Neural cell (in vitro differentiated cells): Measurements from ENCODE around the gene OSBPL1A. TPM values are rescaled to one million over a fixed set of nuclear protein-coding genes. Genes with fewer than 3 reads are reported as not detected.

Experiments used
- H2AFZ ChIP-seq: fragments of 200-600, 300-800 bp; sonication (generic), shearing (Covaris generic); 2 replicates; pipeline ENCODE4 v1.6.0; 2014; ENCODE audit warnings: low read depth, mild to moderate bottlenecking, antibody characterized with exemption, low read length, moderate library complexity
- H3F3A ChIP-seq: fragments of 200-600 bp; shearing (Covaris generic); 2 replicates; pipeline ENCODE4 v1.6.1; 2016; ENCODE audit warnings: mild to moderate bottlenecking, moderate library complexity, mixed read lengths, antibody characterized with exemption, low read length; ENCODE audit not compliant: insufficient read depth, poor library complexity, severe bottlenecking
- H3K27ac ChIP-seq: fragments of 200-600, 300-800 bp; sonication (generic), shearing (Covaris generic); 2 replicates; pipeline ENCODE4 v1.5.1; 2014; ENCODE audit warnings: mild to moderate bottlenecking, low read length, moderate library complexity
- H3K27me3 ChIP-seq: fragments of 300-800, 200-600 bp; sonication (generic), shearing (Covaris generic); 2 replicates; pipeline ENCODE4 v1.6.0; 2014; ENCODE audit warnings: mild to moderate bottlenecking, low read depth, low read length, moderate library complexity; ENCODE audit not compliant: insufficient read depth
- H3K36me3 ChIP-seq: fragments of 300-800, 200-600 bp; sonication (generic), shearing (Covaris generic); 2 replicates; pipeline ENCODE4 v1.5.1; 2014; ENCODE audit warnings: mild to moderate bottlenecking, antibody characterized with exemption, low read length, moderate library complexity; ENCODE audit not compliant: insufficient read depth
- H3K4me2 ChIP-seq: fragments of 300-800, 200-600 bp; sonication (generic), shearing (Covaris generic); 2 replicates; pipeline ENCODE4 v1.6.0; 2014; ENCODE audit warnings: mild to moderate bottlenecking, low read length
- H3K4me3 ChIP-seq: fragments of 300-800, 200-600 bp; sonication (generic), shearing (Covaris generic); 2 replicates; pipeline ENCODE4 v1.5.1; 2014; ENCODE audit warnings: mild to moderate bottlenecking, low read length, moderate library complexity
- H3K79me2 ChIP-seq: fragments of 200-600 bp; shearing (Covaris generic); replicated peaks from 2 replicates; pipeline ENCODE4 v1.6.0; 2014; ENCODE audit warnings: mild to moderate bottlenecking, low read length, moderate library complexity; ENCODE audit not compliant: insufficient read depth
- H3K9ac ChIP-seq: fragments of 300-800, 200-600 bp; sonication (generic), shearing (Covaris generic); 2 replicates; pipeline ENCODE4 v1.6.1; 2016; ENCODE audit warnings: mild to moderate bottlenecking, low read length, mixed read lengths
- H3K9me2 ChIP-seq: fragments of 200-600 bp; shearing (Covaris generic); 2 replicates; pipeline ENCODE4 v1.6.1; 2016; ENCODE audit warnings: mild to moderate bottlenecking, low read length, mixed read lengths; ENCODE audit not compliant: insufficient read depth
- H3K9me3 ChIP-seq: fragments of 200-600, 300-800 bp; sonication (generic), shearing (Covaris generic); 2 replicates; pipeline ENCODE4 v1.6.1; 2016; ENCODE audit warnings: mild to moderate bottlenecking, mixed run types, low read length, moderate library complexity, mixed read lengths
- H4K20me1 ChIP-seq: fragments of 200-600 bp; shearing (Covaris generic); 2 replicates; pipeline ENCODE4 v1.6.1; 2016; ENCODE audit warnings: mild to moderate bottlenecking, mixed run types; ENCODE audit not compliant: insufficient read depth
- EP300 ChIP-seq: fragments of 450-650 bp; conservative IDR thresholded peaks from 2 replicates; pipeline ENCODE4 v1.6.1; 2014; ENCODE audit warnings: antibody characterized with exemption, mild to moderate bottlenecking, moderate library complexity; ENCODE audit not compliant: poor library complexity, severe bottlenecking
- EZH2 ChIP-seq: fragments of 200-600, 300-800 bp; shearing (Covaris generic), sonication (generic); IDR thresholded peaks from 2 replicates; pipeline ENCODE4 v1.6.1; 2014; ENCODE audit warnings: antibody characterized with exemption, low read length, borderline replicate concordance, mild to moderate bottlenecking; ENCODE audit not compliant: insufficient read depth, poor library complexity, severe bottlenecking
- MXI1 ChIP-seq: fragments of 450-650 bp; conservative IDR thresholded peaks from 2 replicates; pipeline ENCODE4 v1.6.1; 2014; ENCODE audit warnings: antibody characterized with exemption, mild to moderate bottlenecking; ENCODE audit not compliant: poor library complexity, severe bottlenecking
- POLR2AphosphoS5 ChIP-seq: IDR thresholded peaks from 2 replicates; pipeline ENCODE4 v1.6.1; 2012
- RAD21 ChIP-seq: fragments of 450-650 bp; conservative IDR thresholded peaks from 2 replicates; pipeline ENCODE4 v1.6.1; 2014; ENCODE audit warnings: antibody characterized with exemption, mild to moderate bottlenecking, moderate library complexity
- SMC3 ChIP-seq: fragments of 450-650 bp; conservative IDR thresholded peaks from 2 replicates; pipeline ENCODE4 v1.6.1; 2014; ENCODE audit warnings: antibody characterized with exemption, mild to moderate bottlenecking, moderate library complexity; ENCODE audit not compliant: poor library complexity
- TAF1 ChIP-seq: IDR thresholded peaks from 2 replicates; pipeline ENCODE4 v1.6.1; 2012; ENCODE audit warnings: low read depth
- polyA plus RNA-seq: library from polyadenylated mRNA; depleted of rRNA; stranded (reverse); fragments of >200 nt; gene quantifications from 2 replicates; pipeline ENCODE4 v1.2.3, GENCODE V29; 2014
- TF ChIP-seq, protein P1 (sequence below): fragments of 450-650 bp; IDR thresholded peaks from 2 replicates; pipeline ENCODE4 v1.5.1; 2014; ENCODE audit warnings: antibody characterized with exemption, mild to moderate bottlenecking, moderate library complexity; ENCODE audit not compliant: poor library complexity, severe bottlenecking
- TF ChIP-seq, protein P2 (sequence below): IDR thresholded peaks from 2 replicates; pipeline ENCODE4 v1.6.1; 2012; ENCODE audit warnings: borderline replicate concordance

OSBPL1A gene
- polyA plus RNA-seq, 1 donor from 2014 or later = 24.9 TPM

DNA sequence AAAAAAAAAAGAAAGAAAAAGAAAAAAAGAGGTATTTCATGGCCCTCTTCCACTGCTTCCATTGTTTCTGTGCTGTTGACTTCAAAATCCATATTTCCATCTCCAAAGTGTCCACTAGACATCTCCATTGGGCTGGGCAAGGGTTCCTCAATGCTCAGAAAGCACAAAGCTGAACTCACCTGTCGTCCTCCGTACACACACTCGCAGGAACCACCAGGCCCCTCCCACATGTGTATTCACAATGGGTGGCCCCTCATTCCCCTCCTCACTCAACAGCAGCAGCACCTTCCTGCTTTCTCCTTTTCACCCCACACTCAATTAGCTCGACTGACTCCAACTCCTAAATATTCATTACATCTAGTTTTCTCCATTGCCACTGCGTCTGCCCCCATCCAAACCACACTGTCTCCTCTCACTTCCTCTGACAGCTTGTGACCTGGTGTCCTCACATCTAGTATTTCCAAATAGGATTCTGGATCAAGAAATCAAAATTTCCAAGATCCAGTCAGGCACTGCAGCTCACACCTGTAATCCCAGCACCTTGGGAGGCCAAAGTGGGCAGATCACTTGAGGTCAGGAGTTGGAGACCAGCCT, 25.2 kb downstream of the OSBPL1A start:
- Histone ChIP-seq H2AFZ (no peak overlapping the region), H3F3A (no peaks in the 10 kb centered on the region), H4K20me1 (no peaks in the 10 kb centered on the region), H3K9me2 (no peaks in the 10 kb centered on the region), H3K9ac (no peak overlapping the region), H3K4me2 (no peak overlapping the region), H3K4me3 (no peak overlapping the region), H3K27ac (no peak overlapping the region), H3K9me3 (no peaks in the 10 kb centered on the region), H3K27me3 (no peaks in the 10 kb centered on the region), H3K36me3 (no peaks in the 10 kb centered on the region), H3K79me2 (no peaks in the 10 kb centered on the region)
- no peak for TF ChIP-seq EP300
- TF ChIP-seq EZH2 = no peak
- TF ChIP-seq RAD21 = no peak

DNA sequence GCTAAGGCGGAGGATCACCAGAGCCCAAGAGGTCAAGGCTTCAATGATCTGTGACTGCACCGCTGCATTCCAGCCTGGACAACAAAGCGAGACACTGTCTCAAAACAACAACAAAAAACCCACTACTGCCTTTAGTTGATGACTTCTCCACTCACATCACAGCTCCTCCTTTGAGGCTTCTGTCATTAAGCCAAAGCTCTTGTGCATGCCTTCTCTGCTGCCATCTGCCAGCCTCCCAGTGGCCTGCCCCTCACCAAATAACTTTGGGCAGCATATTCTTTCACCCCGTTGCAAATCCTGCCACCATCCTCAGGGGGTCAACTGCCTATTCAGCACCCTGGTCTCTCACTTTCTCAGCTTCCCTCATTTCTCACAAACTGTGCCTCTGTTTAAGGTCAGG, 27.5 kb downstream of the OSBPL1A start:
- H2AFZ ChIP-seq = no peak overlapping the region
- no peak overlapping the region for H3K27ac ChIP-seq
- no peaks in the 10 kb centered on the region for H3K36me3 ChIP-seq
- H4K20me1 ChIP-seq = no peaks in the 10 kb centered on the region
- no peak for TF ChIP-seq RAD21
- no peak for TF ChIP-seq TAF1
- TF ChIP-seq, protein P1, sequence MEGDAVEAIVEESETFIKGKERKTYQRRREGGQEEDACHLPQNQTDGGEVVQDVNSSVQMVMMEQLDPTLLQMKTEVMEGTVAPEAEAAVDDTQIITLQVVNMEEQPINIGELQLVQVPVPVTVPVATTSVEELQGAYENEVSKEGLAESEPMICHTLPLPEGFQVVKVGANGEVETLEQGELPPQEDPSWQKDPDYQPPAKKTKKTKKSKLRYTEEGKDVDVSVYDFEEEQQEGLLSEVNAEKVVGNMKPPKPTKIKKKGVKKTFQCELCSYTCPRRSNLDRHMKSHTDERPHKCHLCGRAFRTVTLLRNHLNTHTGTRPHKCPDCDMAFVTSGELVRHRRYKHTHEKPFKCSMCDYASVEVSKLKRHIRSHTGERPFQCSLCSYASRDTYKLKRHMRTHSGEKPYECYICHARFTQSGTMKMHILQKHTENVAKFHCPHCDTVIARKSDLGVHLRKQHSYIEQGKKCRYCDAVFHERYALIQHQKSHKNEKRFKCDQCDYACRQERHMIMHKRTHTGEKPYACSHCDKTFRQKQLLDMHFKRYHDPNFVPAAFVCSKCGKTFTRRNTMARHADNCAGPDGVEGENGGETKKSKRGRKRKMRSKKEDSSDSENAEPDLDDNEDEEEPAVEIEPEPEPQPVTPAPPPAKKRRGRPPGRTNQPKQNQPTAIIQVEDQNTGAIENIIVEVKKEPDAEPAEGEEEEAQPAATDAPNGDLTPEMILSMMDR = no peak
- no peak for TF ChIP-seq EP300
- no peak overlapping the region for H3K4me2 ChIP-seq
- H3K9me3 ChIP-seq = no peaks in the 10 kb centered on the region
- H3K9ac ChIP-seq = no peak overlapping the region
- H3F3A ChIP-seq = no peaks in the 10 kb centered on the region
- no peaks in the 10 kb centered on the region for H3K9me2 ChIP-seq
- H3K27me3 ChIP-seq = no peaks in the 10 kb centered on the region
- H3K4me3 ChIP-seq = no peak overlapping the region
- H3K79me2 ChIP-seq = no peaks in the 10 kb centered on the region

DNA sequence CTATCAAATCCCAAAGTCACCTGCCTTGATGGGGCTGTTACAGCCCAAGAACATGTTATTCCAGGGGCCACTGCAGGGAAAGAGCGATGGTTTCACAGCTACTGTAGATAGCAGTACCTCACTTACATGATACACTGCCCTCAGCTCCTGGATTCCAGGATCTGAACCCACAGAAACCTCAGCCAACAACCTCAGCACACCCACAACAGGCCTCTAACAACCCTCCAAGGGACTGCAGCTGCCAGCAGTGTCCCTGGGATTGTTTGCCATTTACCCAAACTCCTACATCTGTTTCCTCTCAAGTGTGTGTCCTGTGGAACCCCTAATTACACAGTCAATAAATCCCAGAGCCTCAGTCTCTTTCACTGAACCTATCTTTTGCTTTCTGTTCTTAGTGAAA, 28.2 kb downstream of the OSBPL1A start:
- Histone ChIP-seq H3K4me2 (no peak overlapping the region), H3K9me3 (no peaks in the 10 kb centered on the region), H3K9me2 (no peaks in the 10 kb centered on the region), H3F3A (no peaks in the 10 kb centered on the region), H3K79me2 (no peaks in the 10 kb centered on the region), H3K9ac (no peak overlapping the region), H3K27me3 (no peaks in the 10 kb centered on the region), H3K27ac (no peak overlapping the region), H3K36me3 (no peaks in the 10 kb centered on the region), H4K20me1 (no peaks in the 10 kb centered on the region), H2AFZ (no peak overlapping the region), H3K4me3 (no peak overlapping the region)
- TF ChIP-seq RAD21 (no peak), SMC3 (no peak), EP300 (no peak), TAF1 (no peak), EZH2 (no peak), MXI1 (no peak), POLR2AphosphoS5 (no peak)
- TF ChIP-seq, protein P2, sequence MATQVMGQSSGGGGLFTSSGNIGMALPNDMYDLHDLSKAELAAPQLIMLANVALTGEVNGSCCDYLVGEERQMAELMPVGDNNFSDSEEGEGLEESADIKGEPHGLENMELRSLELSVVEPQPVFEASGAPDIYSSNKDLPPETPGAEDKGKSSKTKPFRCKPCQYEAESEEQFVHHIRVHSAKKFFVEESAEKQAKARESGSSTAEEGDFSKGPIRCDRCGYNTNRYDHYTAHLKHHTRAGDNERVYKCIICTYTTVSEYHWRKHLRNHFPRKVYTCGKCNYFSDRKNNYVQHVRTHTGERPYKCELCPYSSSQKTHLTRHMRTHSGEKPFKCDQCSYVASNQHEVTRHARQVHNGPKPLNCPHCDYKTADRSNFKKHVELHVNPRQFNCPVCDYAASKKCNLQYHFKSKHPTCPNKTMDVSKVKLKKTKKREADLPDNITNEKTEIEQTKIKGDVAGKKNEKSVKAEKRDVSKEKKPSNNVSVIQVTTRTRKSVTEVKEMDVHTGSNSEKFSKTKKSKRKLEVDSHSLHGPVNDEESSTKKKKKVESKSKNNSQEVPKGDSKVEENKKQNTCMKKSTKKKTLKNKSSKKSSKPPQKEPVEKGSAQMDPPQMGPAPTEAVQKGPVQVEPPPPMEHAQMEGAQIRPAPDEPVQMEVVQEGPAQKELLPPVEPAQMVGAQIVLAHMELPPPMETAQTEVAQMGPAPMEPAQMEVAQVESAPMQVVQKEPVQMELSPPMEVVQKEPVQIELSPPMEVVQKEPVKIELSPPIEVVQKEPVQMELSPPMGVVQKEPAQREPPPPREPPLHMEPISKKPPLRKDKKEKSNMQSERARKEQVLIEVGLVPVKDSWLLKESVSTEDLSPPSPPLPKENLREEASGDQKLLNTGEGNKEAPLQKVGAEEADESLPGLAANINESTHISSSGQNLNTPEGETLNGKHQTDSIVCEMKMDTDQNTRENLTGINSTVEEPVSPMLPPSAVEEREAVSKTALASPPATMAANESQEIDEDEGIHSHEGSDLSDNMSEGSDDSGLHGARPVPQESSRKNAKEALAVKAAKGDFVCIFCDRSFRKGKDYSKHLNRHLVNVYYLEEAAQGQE = no peak
- TF ChIP-seq, protein P1 = no peak
